RKO (cell line): ENCODE data around the gene FNDC3A.
A peak's percentile ranks its signal among the peaks of the same experiment; 100 is the strongest.

Source experiments
- DNase-seq: peaks from one replicate; pipeline ENCODE4 v3.0.0-alpha.2; 2016; ENCODE audit warnings: low spot score

The FNDC3A gene

DNA sequence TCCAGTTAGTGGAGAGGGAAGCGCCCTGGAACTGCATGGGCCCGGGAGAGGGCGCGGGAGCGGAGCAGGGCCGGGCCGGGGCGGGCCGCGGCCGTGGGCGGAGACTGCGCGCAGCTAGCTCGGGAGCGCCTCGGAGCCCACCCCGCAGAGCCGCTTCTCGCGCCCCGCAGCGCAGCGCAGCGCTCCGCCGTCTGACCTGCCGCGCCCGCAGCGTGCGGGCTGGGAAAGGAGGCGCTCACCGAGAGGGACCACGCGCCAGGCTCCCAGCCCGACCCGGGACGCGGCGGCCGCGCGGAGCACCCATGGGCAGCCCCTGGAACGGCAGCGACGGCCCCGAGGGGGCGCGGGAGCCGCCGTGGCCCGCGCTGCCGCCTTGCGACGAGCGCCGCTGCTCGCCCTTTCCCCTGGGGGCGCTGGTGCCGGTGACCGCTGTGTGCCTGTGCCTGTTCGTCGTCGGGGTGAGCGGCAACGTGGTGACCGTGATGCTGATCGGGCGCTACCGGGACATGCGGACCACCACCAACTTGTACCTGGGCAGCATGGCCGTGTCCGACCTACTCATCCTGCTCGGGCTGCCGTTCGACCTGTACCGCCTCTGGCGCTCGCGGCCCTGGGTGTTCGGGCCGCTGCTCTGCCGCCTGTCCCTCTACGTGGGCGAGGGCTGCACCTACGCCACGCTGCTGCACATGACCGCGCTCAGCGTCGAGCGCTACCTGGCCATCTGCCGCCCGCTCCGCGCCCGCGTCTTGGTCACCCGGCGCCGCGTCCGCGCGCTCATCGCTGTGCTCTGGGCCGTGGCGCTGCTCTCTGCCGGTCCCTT lies 244.5 kb downstream of the FNDC3A start, which contains the start of gene MLNR:
Gene MLNR (plus strand): TSS at position 303 of the 820 bp plus-strand sequence. CDS start 0 bp downstream, at position 303.
- DNase-seq = no peak

DNA sequence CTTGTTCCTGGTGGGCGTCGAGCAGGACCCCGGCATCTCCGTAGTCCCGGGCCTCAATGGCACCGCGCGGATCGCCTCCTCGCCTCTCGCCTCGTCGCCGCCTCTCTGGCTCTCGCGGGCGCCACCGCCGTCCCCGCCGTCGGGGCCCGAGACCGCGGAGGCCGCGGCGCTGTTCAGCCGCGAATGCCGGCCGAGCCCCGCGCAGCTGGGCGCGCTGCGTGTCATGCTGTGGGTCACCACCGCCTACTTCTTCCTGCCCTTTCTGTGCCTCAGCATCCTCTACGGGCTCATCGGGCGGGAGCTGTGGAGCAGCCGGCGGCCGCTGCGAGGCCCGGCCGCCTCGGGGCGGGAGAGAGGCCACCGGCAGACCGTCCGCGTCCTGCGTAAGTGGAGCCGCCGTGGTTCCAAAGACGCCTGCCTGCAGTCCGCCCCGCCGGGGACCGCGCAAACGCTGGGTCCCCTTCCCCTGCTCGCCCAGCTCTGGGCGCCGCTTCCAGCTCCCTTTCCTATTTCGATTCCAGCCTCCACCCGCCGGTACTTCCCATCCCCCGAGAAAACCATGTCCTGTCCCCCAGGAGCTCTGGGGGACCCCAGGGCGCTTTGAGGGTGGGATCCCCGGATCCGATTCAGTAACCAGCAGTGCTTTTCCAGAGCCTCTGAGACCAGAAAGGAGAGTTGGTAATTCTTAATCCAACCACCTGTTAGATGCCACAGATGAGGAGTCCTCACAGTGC lies 245.3 kb downstream of the FNDC3A start:
- DNase-seq = no peak

DNA sequence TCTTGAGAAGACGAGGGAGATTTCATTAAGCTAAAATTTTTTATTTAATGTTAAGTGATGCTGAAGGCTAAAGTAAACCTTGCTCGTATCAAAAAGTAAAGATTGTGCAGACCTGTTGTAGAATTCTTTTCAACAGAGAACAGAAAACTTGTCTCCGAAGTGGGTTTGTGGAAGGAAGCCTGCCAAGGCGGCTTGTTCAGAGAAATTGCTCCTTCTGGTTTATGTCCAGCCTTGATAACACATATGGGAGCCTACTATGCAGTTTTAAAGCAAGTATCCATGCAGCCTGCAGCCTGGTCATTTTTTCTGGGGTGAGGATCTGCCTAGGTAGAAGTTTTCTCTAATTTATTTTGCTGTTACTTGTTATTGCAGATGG lies 245.9 kb downstream of the FNDC3A start:
- DNase-seq = no peak

DNA sequence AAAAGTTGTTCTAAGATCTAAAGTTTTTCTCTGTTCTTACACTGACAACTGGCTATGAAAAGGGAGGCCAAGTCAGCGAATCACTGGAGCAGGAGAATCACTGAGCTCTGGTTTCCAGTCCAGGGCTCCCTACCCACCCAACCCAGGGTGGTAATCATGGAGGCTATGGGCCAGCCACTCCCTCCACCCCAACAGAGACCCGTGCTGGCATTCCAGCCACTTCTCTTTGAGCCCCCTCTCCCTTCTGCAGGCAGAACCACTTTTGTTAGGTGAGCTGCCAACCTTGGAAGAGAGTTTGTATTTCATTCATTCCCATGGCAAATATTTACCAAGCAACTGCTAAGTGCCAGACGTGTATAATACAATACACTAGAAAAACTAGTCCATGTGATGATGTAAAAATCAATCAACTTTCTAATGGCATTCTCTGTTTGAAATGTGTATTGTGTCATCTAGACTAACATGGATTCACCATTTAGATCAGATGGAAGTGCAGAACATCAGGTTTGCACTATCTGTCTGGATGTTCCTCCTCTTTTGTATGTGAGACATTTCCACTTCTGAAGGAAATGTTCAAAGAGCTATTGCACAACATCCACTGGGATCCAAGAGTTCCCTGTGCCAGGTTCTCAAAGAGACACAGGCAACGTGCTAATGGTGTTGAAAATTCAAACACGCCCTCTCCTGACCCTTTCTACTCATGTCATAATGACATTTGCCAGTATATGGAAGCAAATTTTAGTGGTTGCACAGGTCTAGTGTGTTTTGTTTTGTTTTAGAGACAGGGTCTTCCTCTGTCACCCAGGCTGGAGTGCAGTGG lies 249.7 kb downstream of the FNDC3A start:
- no peak for DNase-seq

DNA sequence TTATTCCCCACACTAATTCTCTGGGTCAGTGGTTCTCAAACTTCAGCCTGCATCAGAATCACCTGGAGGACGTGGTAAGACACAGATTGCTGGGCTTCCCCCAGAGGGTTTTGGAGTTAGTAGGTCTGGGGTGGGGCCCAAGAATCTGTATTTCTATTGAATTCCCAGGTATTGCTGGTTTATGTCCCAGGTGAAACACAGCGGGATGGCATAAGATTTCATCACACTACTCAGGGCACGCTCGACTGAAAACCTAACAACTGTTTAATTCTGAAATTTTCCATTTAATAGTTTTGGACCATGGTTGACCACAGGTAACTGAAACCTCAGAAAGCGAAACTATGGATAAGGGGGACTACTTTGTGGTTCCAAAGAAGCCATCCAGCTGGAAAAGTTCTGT lies 250.9 kb downstream of the FNDC3A start:
- no peak for DNase-seq

DNA sequence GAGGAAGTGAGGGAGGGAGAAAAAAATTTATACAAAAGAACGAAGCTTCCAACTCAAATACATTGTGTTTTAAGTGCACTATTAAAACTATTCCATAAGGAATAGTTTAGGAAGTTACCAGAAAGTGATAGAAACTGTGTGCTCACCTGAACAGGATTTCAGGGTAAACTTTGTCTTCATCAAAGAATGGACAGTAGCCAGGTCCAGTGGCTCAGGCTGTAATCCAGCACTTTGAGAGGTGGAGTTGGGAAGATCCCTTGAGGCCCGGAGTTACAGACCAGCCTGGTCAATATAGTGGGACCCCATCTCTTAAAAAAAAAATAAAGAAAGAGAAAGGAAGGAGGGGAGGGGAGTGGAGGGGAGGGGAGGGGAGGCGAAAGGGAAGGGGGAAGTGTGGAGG lies 259.0 kb downstream of the FNDC3A start:
- no peak for DNase-seq

DNA sequence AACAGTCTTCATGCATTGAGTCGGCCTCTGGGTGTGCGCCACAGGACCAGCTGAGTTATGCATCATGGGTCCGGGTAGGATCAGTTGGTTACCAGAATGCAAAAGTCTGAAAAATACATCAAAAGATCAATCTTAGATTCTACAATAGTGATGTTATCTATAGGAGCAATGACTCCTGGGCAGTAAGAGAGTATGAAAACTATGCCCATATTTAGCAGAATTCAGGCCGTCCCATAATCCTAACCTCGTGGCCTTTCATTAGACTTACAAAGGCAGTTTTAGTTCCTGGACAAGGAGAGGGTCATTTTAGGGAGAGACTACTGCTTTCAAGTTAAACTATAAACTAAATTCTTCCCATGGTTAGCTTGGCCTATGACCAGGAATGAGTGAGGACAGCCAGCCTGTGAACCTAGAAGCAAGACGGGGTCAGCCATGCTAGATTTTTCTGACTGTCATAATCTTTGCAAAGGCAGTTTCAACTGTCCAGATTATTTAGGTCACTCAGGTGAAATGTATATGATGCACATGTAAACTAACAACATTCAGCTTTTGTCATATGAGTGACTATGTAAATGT lies 260.2 kb downstream of the FNDC3A start:
- no peak for DNase-seq

DNA sequence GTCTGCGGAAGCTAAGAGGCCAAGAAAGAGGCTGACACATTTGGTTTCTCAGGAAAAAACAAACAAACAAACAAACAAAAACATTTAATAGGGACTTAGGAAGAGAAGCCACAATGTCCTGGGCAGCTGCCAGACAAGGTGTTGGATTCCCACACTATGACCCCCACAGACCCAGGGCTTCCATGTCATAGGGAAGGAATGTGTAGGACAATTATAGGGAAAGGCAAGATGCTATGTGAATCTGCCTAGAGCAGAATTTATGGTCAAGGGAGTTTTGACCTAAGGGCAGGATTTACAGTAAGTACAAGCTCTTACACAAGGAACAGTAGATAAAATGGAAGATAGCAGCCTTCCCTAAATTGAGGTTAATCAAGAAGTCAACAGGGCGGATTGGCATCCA lies 262.9 kb downstream of the FNDC3A start:
- no peak for DNase-seq

DNA sequence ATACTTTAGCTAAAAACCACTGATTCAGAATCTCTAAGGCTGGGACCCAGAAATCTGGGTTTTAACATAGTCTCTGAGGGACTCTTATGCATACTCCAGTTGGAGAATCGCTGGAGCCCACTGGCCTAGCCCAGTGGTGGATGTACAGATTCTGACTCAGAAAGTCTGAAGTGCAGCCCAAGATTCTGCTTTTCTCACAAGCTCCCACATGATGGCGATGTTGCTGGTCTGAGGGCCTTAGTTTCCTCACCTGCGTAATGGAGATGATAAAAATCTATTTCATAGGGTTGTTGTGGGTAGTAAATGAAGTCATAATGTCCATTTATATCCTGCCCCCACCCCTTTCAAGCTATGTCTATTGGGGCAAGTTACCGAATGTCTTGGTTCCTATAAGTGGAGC lies 264.3 kb downstream of the FNDC3A start:
- DNase-seq = peak; percentile 64

DNA sequence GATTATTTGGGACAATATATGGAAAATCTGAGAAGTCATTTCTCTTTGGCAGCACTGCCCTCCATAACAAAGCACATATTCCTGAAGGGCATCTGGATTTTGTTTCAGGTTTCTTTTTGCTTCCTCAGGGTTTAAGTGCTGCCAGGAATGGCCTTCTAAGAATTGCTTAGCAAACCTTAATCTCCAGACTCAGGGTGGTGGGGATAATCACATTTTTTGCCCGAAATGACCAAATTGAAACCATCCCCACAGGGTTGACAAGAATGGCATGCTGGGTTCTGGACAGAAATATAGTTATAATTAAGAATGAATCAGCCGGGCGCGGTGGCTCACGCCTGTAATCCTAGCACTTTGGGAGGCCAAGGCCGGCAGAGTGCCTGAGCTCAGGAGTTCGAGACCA lies 265.6 kb downstream of the FNDC3A start:
- DNase-seq = no peak

DNA sequence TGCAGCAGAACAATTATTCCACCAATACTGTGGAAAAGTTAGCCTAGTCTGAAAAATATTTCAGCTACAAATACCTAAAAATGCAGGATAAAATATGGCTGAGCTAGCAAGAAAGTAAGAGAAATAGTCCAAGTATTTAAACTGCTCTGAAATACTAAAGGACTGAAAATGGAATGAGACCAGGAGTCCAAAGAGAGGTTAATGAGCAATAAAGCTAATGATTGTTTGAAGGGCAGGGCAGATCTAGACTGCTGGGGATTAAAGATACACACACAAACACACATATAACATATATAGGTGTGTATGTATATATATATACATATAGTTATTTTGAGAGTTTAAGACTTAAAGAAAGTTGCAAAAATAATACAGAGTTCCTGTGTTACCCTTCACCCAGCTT lies 269.4 kb downstream of the FNDC3A start:
- no peak for DNase-seq

DNA sequence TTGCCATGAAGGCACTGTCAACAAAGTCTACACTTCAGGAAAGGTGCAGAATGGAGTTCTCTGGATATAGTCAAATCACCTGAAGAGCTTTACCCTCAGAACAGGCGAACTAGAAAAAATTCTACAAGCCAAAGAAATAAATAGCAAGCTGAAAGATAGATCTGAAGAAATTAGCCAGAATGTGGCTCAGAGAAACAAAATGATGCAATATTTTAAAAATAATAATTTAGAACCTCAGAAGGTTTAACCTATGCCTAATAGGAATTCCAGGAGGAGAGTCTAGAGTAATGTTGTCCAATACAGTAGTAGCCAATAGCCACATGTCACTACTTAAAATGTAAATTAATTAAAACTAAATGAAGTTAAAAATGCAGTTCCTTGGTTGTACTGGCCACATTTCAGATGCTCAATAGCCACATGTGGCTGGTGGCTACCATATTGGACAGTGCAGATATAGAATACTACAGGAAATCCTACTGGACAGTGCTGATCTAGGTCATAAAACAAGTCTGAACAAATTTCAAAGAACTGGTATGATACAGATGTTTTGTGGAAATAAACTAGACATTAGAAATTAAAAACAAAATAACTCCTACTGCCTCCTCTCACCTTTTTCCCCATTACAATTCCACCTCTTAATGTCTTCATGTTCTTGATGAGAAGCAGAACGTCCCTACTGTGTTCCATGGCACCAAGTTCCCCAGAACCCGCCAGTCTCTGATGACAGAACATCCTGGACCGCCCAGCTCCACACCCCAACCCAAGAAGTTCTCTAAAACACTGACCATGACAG lies 271.3 kb downstream of the FNDC3A start:
- peak; percentile 33 for DNase-seq

DNA sequence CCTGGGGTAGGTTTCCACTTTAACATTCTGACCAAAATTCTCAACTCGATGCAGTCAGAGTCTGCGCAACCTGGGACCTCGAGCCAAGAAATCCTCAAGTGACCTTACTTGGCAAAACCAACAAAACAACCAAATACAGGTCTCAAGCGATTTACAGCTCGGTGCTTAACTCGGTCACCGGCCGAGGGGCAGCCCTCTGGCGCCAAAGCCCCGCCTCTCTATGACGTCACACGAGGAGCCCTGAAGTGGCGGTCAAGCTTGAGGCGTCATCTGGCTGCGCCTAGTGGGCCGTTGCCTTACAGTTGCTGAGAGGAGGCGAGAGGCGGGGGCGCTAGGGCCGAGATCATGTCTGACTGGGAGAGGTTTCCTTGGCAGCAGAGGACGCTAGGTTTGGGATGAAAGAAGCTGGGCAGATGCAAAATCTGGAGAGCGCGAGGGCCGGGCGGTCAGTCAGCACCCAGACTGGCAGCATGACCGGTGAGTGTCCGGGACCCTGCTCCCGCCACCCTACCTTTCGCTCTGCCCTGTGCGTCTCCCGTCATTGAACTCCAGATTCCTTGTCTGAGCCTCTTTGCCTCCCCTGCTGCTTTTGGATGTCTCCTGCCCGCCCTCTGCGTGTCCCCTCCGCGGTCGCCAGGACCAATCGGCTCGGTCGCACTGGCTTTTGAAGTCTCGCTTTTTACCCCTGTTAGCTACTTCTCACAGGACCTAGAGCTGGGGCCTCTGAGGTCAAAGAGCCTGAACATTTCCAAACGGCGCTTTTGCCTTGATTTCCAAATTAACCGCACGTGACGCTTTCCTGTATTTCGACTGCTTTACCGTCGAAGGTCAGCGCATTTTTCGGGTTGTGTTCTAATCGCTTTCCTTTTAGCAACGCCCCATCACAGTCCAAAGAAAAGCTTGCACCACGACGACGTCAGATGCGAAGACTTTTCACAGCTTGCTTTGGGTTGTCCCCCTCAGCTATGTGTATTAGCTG lies 272.2 kb downstream of the FNDC3A start, which contains the start of gene CDADC1:
Gene CDADC1 (plus strand): TSS at position 283 of the 979 bp plus-strand sequence. CDS start 113 bp downstream, at position 396.
- peak; percentile 97 for DNase-seq

DNA sequence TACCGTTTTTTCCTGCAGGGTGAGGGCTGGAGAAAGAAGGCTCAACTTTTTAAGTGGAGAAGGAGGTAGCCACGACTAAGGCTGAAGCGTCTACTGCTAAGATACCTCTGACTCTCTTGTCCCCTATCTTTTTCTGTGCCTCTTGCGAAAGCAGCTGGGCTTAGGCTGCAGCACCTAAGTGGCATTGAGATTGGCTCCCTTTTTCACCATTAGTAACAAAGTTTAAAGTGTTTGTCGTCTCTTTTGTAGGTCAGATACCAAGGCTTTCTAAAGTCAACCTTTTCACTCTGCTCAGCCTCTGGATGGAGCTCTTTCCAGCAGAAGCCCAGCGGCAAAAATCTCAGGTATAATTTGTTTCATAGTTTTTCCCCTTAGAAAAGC lies 272.9 kb downstream of the FNDC3A start:
- DNase-seq = peak; percentile 22

DNA sequence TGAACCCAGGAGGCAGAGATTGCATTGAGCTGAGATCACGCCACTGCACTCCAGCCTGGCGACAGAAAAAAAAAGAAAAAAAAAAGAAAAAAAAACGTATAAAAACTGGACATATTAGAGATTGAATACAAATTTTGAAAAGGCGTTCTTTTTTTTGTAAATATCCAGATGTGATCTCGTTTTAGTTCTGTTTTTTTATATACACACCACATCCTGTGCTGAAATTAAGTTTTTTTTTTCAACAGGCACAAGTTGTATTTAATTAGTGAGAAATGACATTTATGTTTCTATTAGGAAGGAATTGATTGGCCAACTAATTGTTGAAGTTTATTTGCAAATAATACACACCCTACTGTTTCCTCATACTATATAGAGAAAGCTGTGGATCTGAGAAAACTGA lies 275.6 kb downstream of the FNDC3A start:
- DNase-seq = no peak

DNA sequence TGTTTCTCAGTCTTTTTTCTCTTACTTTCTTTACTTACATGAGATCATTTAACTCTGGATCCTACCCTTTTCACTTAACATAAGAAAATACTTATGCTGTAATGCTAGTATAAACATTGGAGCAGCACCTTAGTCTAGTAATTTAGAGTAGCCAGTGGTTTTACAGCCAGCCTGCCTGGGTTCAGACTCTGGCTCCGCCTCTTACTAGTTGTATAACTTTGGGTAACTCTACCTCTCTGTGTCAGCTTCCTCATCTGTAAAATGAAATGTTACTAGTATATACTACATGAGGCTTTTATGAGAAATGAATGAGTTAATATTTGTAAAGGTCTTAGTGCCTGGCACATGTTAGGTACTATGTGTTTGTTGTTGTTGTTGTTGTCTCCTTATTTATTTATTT lies 277.6 kb downstream of the FNDC3A start:
- no peak for DNase-seq

DNA sequence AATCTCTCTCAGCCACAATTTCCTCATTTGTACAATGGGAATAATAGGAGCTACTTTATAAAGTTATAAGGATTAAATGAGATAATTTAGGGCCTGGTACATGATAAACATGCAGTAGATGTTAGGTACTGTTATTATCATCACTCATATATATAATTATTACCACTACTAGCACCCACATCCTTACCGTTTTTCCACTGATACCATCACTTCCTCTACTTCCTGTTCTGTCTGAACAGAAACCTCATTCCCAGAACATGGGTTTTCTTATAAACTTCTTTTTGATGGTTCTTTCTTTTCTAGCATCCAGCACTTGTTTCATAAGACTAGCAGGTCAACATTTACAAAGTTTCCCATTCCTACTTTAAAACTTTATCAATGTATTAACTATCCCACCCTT lies 278.3 kb downstream of the FNDC3A start:
- DNase-seq = no peak

DNA sequence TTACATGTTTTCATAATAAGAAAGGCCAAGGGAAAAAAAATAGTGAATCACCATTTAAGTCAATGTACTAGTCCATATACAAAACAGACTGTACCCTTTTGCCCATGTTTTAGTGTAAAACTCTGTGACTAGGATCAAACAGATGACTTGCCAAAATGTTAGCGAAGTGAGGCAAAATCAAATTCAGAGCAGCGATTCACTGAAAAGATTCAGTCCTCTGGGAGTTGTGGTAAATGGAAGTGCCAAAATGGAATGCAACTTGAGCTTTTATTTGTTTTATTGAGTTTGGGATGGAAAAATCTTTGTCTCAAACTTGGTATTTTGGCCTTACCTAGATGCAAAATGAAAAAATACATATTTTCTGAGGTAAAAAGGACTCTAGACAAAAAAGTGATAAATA lies 281.1 kb downstream of the FNDC3A start:
- DNase-seq = no peak

DNA sequence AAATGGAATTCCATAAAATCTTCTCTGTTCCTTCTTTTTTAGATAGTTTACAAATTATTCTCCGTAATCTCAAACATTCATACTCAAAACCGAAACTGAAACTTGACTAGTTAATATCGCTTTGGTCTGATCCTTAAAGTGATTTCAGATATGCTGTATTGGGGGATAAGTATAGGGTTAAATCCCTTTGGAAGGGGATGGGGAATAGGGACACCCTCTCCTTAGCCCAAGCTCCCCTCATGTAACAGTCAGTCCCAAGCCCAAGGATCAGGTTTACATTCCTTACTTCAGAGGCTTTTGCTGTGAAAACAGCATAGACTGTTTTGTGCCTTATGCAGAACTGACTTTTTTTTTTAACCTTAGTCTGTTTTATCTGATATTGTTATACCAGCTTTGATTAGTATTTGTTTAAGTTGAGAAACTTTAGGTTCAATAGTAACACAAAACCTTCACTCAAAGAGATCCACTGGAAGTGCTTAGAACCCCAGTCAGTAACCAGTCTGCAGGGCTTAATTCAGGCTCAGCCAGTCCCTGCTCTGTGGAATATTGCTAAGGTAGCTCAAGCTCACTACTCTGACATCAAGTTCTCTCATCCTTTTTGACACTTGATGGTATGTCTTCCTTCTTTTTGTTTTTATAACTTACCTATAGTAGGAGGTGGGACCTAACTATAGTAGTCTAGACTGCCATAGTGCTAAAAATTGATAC lies 282.5 kb downstream of the FNDC3A start:
- DNase-seq = no peak
